ENCODE results near the gene USH2A.

The USH2A gene

DNA sequence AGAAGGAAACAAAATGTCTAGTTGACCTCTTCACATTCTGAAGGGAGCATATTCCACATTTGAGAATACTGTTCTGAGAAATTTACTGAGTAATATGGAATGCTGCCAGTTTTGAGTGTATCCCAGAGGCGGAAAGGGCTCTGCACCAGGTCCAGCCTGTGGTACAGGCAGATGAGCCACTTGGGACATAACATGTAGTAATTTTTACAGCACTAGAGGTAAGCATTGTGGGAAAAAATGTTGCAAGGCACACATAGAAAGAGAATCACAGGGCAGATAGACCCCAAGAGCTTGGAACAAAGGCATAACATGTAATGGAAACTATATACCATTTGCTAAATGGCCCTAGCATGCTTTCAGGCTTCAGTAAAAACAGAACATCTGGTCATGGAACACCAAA, 228.5 kb downstream of the USH2A start:
- H3K36me3 ChIP-seq (ENCODE audit: control insufficient read depth in 2 of 2, insufficient read depth in 1 of 2, low read length in 2 of 2), result no peaks in the 10 kb centered on the region
- no peak overlapping the region for H3K27ac ChIP-seq (ENCODE audit: extremely low read depth, low read depth, low read length)
- no peak for TF ChIP-seq ZXDB (tag by site-specific recombination; IDR thresholded peaks at IDR 0.05)
- TF ChIP-seq, protein P1, sequence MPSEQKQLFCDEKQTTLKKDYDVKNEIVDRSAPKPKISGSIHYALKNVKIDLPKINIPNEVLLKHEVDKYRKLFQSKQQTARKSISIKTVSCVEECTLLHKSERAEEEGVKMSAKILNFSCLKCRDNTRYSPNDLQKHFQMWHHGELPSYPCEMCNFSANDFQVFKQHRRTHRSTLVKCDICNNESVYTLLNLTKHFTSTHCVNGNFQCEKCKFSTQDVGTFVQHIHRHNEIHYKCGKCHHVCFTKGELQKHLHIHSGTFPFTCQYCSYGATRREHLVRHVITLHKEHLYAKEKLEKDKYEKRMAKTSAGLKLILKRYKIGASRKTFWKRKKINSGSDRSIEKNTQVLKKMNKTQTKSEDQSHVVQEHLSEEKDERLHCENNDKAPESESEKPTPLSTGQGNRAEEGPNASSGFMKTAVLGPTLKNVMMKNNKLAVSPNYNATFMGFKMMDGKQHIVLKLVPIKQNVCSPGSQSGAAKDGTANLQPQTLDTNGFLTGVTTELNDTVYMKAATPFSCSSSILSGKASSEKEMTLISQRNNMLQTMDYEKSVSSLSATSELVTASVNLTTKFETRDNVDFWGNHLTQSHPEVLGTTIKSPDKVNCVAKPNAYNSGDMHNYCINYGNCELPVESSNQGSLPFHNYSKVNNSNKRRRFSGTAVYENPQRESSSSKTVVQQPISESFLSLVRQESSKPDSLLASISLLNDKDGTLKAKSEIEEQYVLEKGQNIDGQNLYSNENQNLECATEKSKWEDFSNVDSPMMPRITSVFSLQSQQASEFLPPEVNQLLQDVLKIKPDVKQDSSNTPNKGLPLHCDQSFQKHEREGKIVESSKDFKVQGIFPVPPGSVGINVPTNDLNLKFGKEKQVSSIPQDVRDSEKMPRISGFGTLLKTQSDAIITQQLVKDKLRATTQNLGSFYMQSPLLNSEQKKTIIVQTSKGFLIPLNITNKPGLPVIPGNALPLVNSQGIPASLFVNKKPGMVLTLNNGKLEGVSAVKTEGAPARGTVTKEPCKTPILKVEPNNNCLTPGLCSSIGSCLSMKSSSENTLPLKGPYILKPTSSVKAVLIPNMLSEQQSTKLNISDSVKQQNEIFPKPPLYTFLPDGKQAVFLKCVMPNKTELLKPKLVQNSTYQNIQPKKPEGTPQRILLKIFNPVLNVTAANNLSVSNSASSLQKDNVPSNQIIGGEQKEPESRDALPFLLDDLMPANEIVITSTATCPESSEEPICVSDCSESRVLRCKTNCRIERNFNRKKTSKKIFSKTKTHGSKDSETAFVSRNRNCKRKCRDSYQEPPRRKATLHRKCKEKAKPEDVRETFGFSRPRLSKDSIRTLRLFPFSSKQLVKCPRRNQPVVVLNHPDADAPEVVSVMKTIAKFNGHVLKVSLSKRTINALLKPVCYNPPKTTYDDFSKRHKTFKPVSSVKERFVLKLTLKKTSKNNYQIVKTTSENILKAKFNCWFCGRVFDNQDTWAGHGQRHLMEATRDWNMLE (tag by site-specific recombination; conservative IDR thresholded peaks at IDR 0.05; ENCODE audit: low read depth), result no peak
- no peak for TF ChIP-seq ZNF335 (tag by site-specific recombination; conservative IDR thresholded peaks at IDR 0.05)
- TF ChIP-seq ZNF223 (tag by site-specific recombination; IDR thresholded peaks at IDR 0.05), result no peak
- TF ChIP-seq ZNF561 (tag by site-specific recombination; IDR thresholded peaks at IDR 0.05; ENCODE audit: borderline replicate concordance), result no peak
- no peak for TF ChIP-seq ZSCAN30 (tag by site-specific recombination; IDR thresholded peaks at IDR 0.05)
- TF ChIP-seq ZFP41 (tag by site-specific recombination; IDR thresholded peaks at IDR 0.05; ENCODE audit: borderline replicate concordance), result no peak
- no peak for TF ChIP-seq ZNF544 (tag by site-specific recombination; IDR thresholded peaks at IDR 0.05)
- TF ChIP-seq ZNF664 (tag by site-specific recombination; IDR thresholded peaks at IDR 0.05), result no peak
- TF ChIP-seq ZNF473 (tag by site-specific recombination; IDR thresholded peaks at IDR 0.05), result no peak
- H3K4me1 ChIP-seq (ENCODE audit: control insufficient read depth, insufficient read depth, low read length), result no peaks in the 10 kb centered on the region
- no peaks in the 10 kb centered on the region for H3K9me3 ChIP-seq (ENCODE audit: control insufficient read depth, insufficient read depth, low read depth, low read length)
- H3K4me3 ChIP-seq (ENCODE audit: low read depth, low read length), result no peak overlapping the region
- ChIA-PET POLR2A (no interaction called here), CTCF (interaction anchor here (1.5 to 2.1 kb wide), 2 partner anchors 22 to 26 kb away, joined by 4 to 6 read pairs; no protein-coding TSS in a partner anchor)

DNA sequence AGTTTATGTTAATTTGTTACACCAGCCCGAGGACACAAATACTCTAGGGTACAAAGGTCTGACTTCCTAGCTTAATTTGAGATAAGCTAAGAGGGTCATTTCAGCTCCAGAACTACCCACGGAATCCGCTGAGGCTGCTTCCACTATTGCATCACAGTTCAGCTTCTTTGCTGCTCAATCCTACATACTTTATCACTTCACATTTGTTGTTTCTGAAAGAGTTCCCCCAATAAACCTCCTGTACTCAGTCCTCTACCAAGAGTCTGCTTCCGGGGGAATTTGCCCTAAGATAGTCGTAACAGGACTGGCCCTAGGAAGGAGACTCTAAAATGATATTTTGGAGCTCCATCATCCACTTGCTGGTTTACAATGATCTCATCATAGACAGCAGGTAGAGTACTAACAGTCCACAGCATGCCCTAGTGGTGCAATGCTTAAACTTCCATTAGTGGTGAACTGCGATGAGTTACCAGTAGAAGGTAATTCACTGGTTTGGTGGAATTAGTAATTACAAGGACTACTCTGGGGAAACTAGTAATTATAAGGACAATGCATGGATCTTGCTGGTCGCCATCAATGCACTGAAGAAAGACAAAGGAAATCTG, 229.3 kb downstream of the USH2A start:
- CTCF ChIA-PET, result interaction anchor here (0.6 to 1.5 kb wide), 4 partner anchors 19 to 74 kb away, joined by 3 to 4 read pairs (median 3); no protein-coding TSS in a partner anchor
- POLR2A ChIA-PET, result no interaction called here
- Histone ChIP-seq H3K27ac (ENCODE audit: extremely low read depth, low read depth, low read length) (no peak overlapping the region), H3K9me3 (ENCODE audit: control insufficient read depth, insufficient read depth, low read depth, low read length) (no peaks in the 10 kb centered on the region), H3K4me1 (ENCODE audit: control insufficient read depth, insufficient read depth, low read length) (no peaks in the 10 kb centered on the region), H3K36me3 (ENCODE audit: control insufficient read depth in 2 of 2, insufficient read depth in 1 of 2, low read length in 2 of 2) (no peaks in the 10 kb centered on the region), H3K4me3 (ENCODE audit: low read depth, low read length) (no peak overlapping the region)
- TF ChIP-seq ZNF16 (tag by site-specific recombination; IDR thresholded peaks at IDR 0.05; ENCODE audit: low read depth) (no peak), TRIM28 (IDR thresholded peaks at IDR 0.05; ENCODE audit: borderline replicate concordance, low read length) (peak; percentile 89), ZNF654 (tag by site-specific recombination; IDR thresholded peaks at IDR 0.05; ENCODE audit: low read depth) (peak; percentile 22; the same call in 1 of the 2 replicates), MEIS1 (CRISPR knock-in tag; IDR thresholded peaks at IDR 0.05; ENCODE audit: borderline replicate concordance) (no peak)

DNA sequence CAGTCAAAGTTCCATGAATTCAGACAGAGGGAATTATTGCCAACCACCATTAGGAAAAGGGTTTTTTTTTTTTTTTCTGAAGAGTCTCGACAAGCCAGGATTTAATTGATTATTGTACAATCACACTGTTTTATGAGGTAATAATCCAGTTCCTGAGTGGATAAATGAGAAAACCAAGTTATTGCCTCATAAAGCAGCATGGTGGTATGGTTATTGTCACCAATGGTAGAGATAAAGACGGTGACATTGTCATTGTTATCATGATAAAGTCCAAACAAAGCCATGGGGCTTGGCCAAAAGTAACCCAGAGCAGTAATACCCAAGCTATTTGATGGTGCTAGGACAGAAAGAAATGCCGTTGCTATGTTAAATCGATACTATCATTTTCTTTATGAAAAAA, 232.8 kb downstream of the USH2A start:
- CTCF ChIA-PET, result interaction anchor here (0.8 kb wide), 1 partner anchor 410 kb away, joined by 3 read pairs; no protein-coding TSS in a partner anchor
- no peaks in the 10 kb centered on the region for H3K36me3 ChIP-seq (ENCODE audit: control insufficient read depth in 2 of 2, insufficient read depth in 1 of 2, low read length in 2 of 2)
- TF ChIP-seq GLI2 (tag by site-specific recombination; IDR thresholded peaks at IDR 0.05; ENCODE audit: borderline replicate concordance, low read depth) (no peak), ZNF221 (tag by site-specific recombination; IDR thresholded peaks at IDR 0.05; ENCODE audit: borderline replicate concordance) (no peak), TCF7L2 (IDR thresholded peaks at IDR 0.05; ENCODE audit: borderline replicate concordance, low read depth, low read length) (peak; percentile 78; the same call in 1 of the 2 replicates), ZNF585B (tag by site-specific recombination; IDR thresholded peaks at IDR 0.05) (no peak), ZNF626 (tag by site-specific recombination; IDR thresholded peaks at IDR 0.05) (no peak), GFI1B (tag by site-specific recombination; IDR thresholded peaks at IDR 0.05) (no peak), HOXD13 (CRISPR knock-in tag; IDR thresholded peaks at IDR 0.05; ENCODE audit: borderline replicate concordance) (0 out of 2 replicates have a peak, but pooled peaks have one; percentile 40), ZNF521 (tag by site-specific recombination; IDR thresholded peaks at IDR 0.05) (no peak)
- TF ChIP-seq, protein P2, sequence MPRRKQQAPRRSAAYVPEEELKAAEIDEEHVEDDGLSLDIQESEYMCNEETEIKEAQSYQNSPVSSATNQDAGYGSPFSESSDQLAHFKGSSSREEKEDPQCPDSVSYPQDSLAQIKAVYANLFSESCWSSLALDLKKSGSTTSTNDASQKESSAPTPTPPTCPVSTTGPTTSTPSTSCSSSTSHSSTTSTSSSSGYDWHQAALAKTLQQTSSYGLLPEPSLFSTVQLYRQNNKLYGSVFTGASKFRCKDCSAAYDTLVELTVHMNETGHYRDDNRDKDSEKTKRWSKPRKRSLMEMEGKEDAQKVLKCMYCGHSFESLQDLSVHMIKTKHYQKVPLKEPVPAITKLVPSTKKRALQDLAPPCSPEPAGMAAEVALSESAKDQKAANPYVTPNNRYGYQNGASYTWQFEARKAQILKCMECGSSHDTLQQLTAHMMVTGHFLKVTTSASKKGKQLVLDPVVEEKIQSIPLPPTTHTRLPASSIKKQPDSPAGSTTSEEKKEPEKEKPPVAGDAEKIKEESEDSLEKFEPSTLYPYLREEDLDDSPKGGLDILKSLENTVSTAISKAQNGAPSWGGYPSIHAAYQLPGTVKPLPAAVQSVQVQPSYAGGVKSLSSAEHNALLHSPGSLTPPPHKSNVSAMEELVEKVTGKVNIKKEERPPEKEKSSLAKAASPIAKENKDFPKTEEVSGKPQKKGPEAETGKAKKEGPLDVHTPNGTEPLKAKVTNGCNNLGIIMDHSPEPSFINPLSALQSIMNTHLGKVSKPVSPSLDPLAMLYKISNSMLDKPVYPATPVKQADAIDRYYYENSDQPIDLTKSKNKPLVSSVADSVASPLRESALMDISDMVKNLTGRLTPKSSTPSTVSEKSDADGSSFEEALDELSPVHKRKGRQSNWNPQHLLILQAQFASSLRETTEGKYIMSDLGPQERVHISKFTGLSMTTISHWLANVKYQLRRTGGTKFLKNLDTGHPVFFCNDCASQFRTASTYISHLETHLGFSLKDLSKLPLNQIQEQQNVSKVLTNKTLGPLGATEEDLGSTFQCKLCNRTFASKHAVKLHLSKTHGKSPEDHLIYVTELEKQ (tag by site-specific recombination; IDR thresholded peaks at IDR 0.05; ENCODE audit: borderline replicate concordance), result no peak
- no peaks in the 10 kb centered on the region for H3K9me3 ChIP-seq (ENCODE audit: control insufficient read depth, insufficient read depth, low read depth, low read length)
- no peaks in the 10 kb centered on the region for H3K4me1 ChIP-seq (ENCODE audit: control insufficient read depth, insufficient read depth, low read length)
- POLR2A ChIA-PET, result no interaction called here
- no peak overlapping the region for H3K4me3 ChIP-seq (ENCODE audit: low read depth, low read length)
- H3K27ac ChIP-seq (ENCODE audit: extremely low read depth, low read depth, low read length), result no peak overlapping the region

Measured in HEK293 (cell line).